SK-N-SH (cell line): ENCODE measurements around the gene UGT1A10. TPM values are rescaled to one million over a fixed set of nuclear protein-coding genes. Genes with fewer than 3 reads are reported as not detected.

Experiments
- CTCF ChIA-PET: fragments of 300-600, 350-600 bp; formaldehyde crosslinking; extraction: SDS; loops from one replicate; lab custom pipeline; 2021; lab: Yijun Ruan, JAX
- POLR2A ChIA-PET: fragments of 350-600 bp; sonication (Branson Sonifier 250); formaldehyde crosslinking; extraction: SDS; loops from one replicate; lab custom pipeline; 2020; ENCODE audit warnings: antibody characterized with exemption, inconsistent platforms; lab: Yijun Ruan, JAX
- DNase-seq: peaks from one replicate; pipeline ENCODE4 v3.0.0; 2012
- H2AFZ ChIP-seq: fragments of 200-600 bp; sonication (generic); 2 replicates; pipeline ENCODE4 v1.8.1; 2016; ENCODE audit warnings: antibody characterized with exemption, mild to moderate bottlenecking, low read depth
- H3F3A ChIP-seq: fragments of 200-600 bp; sonication (generic); replicated peaks from 2 replicates; pipeline ENCODE3; 2016; ENCODE audit warnings: antibody characterized with exemption, mild to moderate bottlenecking; ENCODE audit not compliant: insufficient read depth
- H3K27ac ChIP-seq, 2 experiments: fragments of 200-500 bp in 1 of 2; fragments of 200-600 bp in 1 of 2; sonication (Bioruptor generic) in 1 of 2; sonication (generic), shearing (Covaris generic) in 1 of 2; 2 replicates each; pipeline versions ENCODE4 v1.5.1 to v1.6.1; 2014 to 2016; ENCODE audit warnings: low read depth in 2 of 2, inconsistent platforms in 1 of 2, low read length in 1 of 2, mild to moderate bottlenecking in 1 of 2, mixed read lengths in 1 of 2
- H3K27me3 ChIP-seq: fragments of 200-600 bp; sonication (generic), shearing (Covaris generic); 2 replicates; pipeline ENCODE4 v1.6.1; 2016; ENCODE audit warnings: mixed run types; ENCODE audit not compliant: insufficient read depth
- H3K36me3 ChIP-seq, 2 experiments: fragments of 200-500 bp in 1 of 2; fragments of 200-600 bp in 1 of 2; sonication (Bioruptor generic) in 1 of 2; sonication (generic) in 1 of 2; replicated peaks in 1 of 2; 2 replicates each; pipeline versions ENCODE3 to v1.5.1; 2014 to 2016; ENCODE audit warnings: low read length in 1 of 2, mild to moderate bottlenecking in 1 of 2; ENCODE audit not compliant: insufficient read depth in 2 of 2, control insufficient read depth in 1 of 2
- H3K4me1 ChIP-seq, 2 experiments: fragments of 200-500 bp in 1 of 2; fragments of 200-600 bp in 1 of 2; sonication (Bioruptor generic) in 1 of 2; sonication (generic), shearing (Covaris generic) in 1 of 2; 2 replicates each; pipeline versions ENCODE4 v1.5.1 to v1.6.1; 2014 to 2016; ENCODE audit warnings: low read depth in 1 of 2, low read length in 1 of 2, mixed run types in 1 of 2; ENCODE audit not compliant: insufficient read depth in 2 of 2, control insufficient read depth in 1 of 2
- H3K4me2 ChIP-seq: fragments of 200-600 bp; sonication (generic), shearing (Covaris generic); 2 replicates; pipeline ENCODE4 v1.6.1; 2017; ENCODE audit warnings: mixed run types
- H3K4me3 ChIP-seq, 2 experiments: fragments of 200-500 bp in 1 of 2; fragments of 200-600 bp in 1 of 2; sonication (Bioruptor generic) in 1 of 2; sonication (generic), shearing (Covaris generic) in 1 of 2; 2 replicates each; pipeline versions ENCODE4 v1.5.1 to v1.8.1; 2014 to 2016; ENCODE audit warnings: low read depth in 2 of 2, inconsistent platforms in 1 of 2, low read length in 1 of 2, mild to moderate bottlenecking in 1 of 2, mixed read lengths in 1 of 2, moderate library complexity in 1 of 2
- H3K79me2 ChIP-seq: fragments of 200-600 bp; sonication (generic); 2 replicates; pipeline ENCODE4 v1.8.1; 2017; ENCODE audit warnings: mild to moderate bottlenecking; ENCODE audit not compliant: insufficient read depth
- H3K9ac ChIP-seq: fragments of 200-600 bp; sonication (generic); 2 replicates; pipeline ENCODE4 v1.6.1; 2017; ENCODE audit warnings: mixed run types
- H3K9me2 ChIP-seq: fragments of 200-600 bp; sonication (generic); 2 replicates; pipeline ENCODE4 v1.6.1; 2017; ENCODE audit warnings: mixed run types
- H3K9me3 ChIP-seq: fragments of 200-600 bp; sonication (generic); 2 replicates; pipeline ENCODE4 v1.6.1; 2017; ENCODE audit warnings: mixed run types, mild to moderate bottlenecking, moderate library complexity
- H4K20me1 ChIP-seq: fragments of 200-600 bp; sonication (generic); 2 replicates; pipeline ENCODE4 v1.6.1; 2017; ENCODE audit warnings: mild to moderate bottlenecking, mixed run types; ENCODE audit not compliant: insufficient read depth
- EP300 ChIP-seq, 2 experiments: IDR thresholded peaks; 2 replicates each; pipeline versions ENCODE4 v1.4.0 to v1.6.1; 2012; ENCODE audit warnings: borderline replicate concordance in 1 of 2, low read depth in 1 of 2, low read length in 1 of 2
- FOSL2 ChIP-seq: IDR thresholded peaks from 2 replicates; pipeline ENCODE4 v1.4.0; 2012; ENCODE audit warnings: low read depth, mild to moderate bottlenecking, moderate library complexity, borderline replicate concordance
- FOXM1 ChIP-seq: IDR thresholded peaks from 2 replicates; pipeline ENCODE4 v1.4.0; 2012; ENCODE audit warnings: low read depth, mild to moderate bottlenecking
- NRF1 ChIP-seq: IDR thresholded peaks from 2 replicates; pipeline ENCODE4 v1.6.1; 2012; ENCODE audit warnings: low read depth, mild to moderate bottlenecking, low read length
- RAD21 ChIP-seq: IDR thresholded peaks from 2 replicates; pipeline ENCODE4 v1.6.1; 2012; ENCODE audit warnings: mild to moderate bottlenecking, low read length
- RXRA ChIP-seq: IDR thresholded peaks from 2 replicates; pipeline ENCODE4 v1.4.0; 2012; ENCODE audit warnings: low read depth, mild to moderate bottlenecking, borderline replicate concordance
- SIN3A ChIP-seq: IDR thresholded peaks from 2 replicates; pipeline ENCODE4 v1.6.1; 2012; ENCODE audit warnings: low read depth, mild to moderate bottlenecking, low read length, moderate library complexity, borderline replicate concordance
- SMC3 ChIP-seq: IDR thresholded peaks from 2 replicates; pipeline ENCODE4 v1.6.1; 2012; ENCODE audit warnings: low read depth, low read length, improper control_type of control experiment
- TAF1 ChIP-seq: IDR thresholded peaks from 2 replicates; pipeline ENCODE4 v1.6.1; 2012; ENCODE audit warnings: low read depth, mild to moderate bottlenecking, low read length, moderate library complexity, borderline replicate concordance
- WGBS: methylation state at CpG from one replicate; pipeline ENCODE4 v1.1.6; 2017; ENCODE audit warnings: low lambda C conversion rate; 5-methylcytosine and 5-hydroxymethylcytosine counted together
- polyA plus RNA-seq, 3 experiments: library from polyadenylated mRNA; depleted of rRNA; stranded (reverse); fragments of >200 nt; gene quantifications; 2 replicates each; pipeline ENCODE4 v1.2.3, GENCODE V29; 2012
- TF ChIP-seq, protein P1 (sequence below): fragments of 200-600 bp; sonication (generic); IDR thresholded peaks from 2 replicates; pipeline ENCODE4 v1.6.1; 2017; ENCODE audit warnings: antibody characterized with exemption, mild to moderate bottlenecking, moderate library complexity
- TF ChIP-seq, protein P2 (sequence below): IDR thresholded peaks from 2 replicates; pipeline ENCODE4 v1.4.0; 2012; ENCODE audit warnings: low read depth, borderline replicate concordance
- TF ChIP-seq, protein P3 (sequence below): fragments of 150-350 bp; IDR thresholded peaks from 2 replicates; pipeline ENCODE4 v1.6.1; 2017; ENCODE audit warnings: antibody characterized with exemption, low read length, low read depth, borderline replicate concordance

Gene UGT1A10
- polyA plus RNA-seq, 1 of the 3 experiments (the other 2 are of a cell fraction) = not detected

- Histone ChIP-seq H3K9ac (no peak overlapping the region), H3K79me2 (no peaks in the 10 kb centered on the region), H3K36me3 (no peaks in the 10 kb centered on the region), H3K9me3 (no peaks in the 10 kb centered on the region), H2AFZ (no peak overlapping the region), H3K4me1 (no peaks in the 10 kb centered on the region), H3K4me2 (no peak overlapping the region), H3F3A (no peaks in the 10 kb centered on the region), H4K20me1 (no peaks in the 10 kb centered on the region), H3K27ac (no peak overlapping the region), H3K27me3 (no peaks in the 10 kb centered on the region; the same call in 1 of the 2 replicates), H3K4me3 (no peak overlapping the region), H3K9me2 (no peaks in the 10 kb centered on the region)
- CTCF ChIA-PET = no interaction called here
- TF ChIP-seq, protein P1, sequence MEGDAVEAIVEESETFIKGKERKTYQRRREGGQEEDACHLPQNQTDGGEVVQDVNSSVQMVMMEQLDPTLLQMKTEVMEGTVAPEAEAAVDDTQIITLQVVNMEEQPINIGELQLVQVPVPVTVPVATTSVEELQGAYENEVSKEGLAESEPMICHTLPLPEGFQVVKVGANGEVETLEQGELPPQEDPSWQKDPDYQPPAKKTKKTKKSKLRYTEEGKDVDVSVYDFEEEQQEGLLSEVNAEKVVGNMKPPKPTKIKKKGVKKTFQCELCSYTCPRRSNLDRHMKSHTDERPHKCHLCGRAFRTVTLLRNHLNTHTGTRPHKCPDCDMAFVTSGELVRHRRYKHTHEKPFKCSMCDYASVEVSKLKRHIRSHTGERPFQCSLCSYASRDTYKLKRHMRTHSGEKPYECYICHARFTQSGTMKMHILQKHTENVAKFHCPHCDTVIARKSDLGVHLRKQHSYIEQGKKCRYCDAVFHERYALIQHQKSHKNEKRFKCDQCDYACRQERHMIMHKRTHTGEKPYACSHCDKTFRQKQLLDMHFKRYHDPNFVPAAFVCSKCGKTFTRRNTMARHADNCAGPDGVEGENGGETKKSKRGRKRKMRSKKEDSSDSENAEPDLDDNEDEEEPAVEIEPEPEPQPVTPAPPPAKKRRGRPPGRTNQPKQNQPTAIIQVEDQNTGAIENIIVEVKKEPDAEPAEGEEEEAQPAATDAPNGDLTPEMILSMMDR = peak; percentile 29; the same call in 1 of the 2 replicates
- TF ChIP-seq RAD21 = peak; percentile 33
- TF ChIP-seq SMC3 = no peak
- TF ChIP-seq TAF1 = no peak
- DNase-seq = peak; percentile 32
- POLR2A ChIA-PET = no interaction called here
- WGBS = 51% methylated on average over 5 of the region's 5 CpGs
These were observed 136.3 kb downstream of the UGT1A10 start for GRCh38 chr2:233772583-233772982.

DNA sequence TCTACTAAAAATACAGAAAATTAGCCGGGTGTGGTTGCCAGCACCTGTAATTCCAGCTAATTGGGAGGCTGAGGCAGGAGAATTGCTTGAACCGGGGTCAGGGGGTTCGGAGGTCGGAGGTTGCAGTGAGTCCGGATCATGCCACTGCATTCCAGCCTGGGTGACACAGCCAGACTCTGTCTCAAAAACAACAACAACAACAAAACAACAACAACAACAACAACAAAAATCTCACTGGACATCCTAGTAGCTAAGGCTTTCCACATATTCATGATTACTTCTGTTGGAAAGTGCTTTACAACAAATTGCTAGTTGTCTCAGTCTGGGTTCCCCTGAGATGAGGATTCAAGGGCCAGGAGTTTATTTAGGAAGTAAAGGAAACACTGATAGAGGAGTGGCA lies 137.6 kb downstream of the UGT1A10 start:
- Histone ChIP-seq H3F3A (no peaks in the 10 kb centered on the region), H3K9me2 (no peaks in the 10 kb centered on the region), H3K4me2 (no peak overlapping the region), H3K27ac (no peak overlapping the region), H3K9ac (no peak overlapping the region), H3K79me2 (no peaks in the 10 kb centered on the region), H3K4me3 (no peak overlapping the region), H3K9me3 (no peaks in the 10 kb centered on the region), H2AFZ (no peak overlapping the region), H3K36me3 (no peaks in the 10 kb centered on the region), H3K4me1 (no peaks in the 10 kb centered on the region), H4K20me1 (no peaks in the 10 kb centered on the region), H3K27me3 (no peaks in the 10 kb centered on the region; the same call in 1 of the 2 replicates)
- 78% methylated on average over 5 of the region's 5 CpGs for WGBS
- DNase-seq = no peak
- ChIA-PET POLR2A (no interaction called here), CTCF (no interaction called here)
- TF ChIP-seq FOXM1 = no peak
- TF ChIP-seq RXRA = no peak
- TF ChIP-seq, protein P2, sequence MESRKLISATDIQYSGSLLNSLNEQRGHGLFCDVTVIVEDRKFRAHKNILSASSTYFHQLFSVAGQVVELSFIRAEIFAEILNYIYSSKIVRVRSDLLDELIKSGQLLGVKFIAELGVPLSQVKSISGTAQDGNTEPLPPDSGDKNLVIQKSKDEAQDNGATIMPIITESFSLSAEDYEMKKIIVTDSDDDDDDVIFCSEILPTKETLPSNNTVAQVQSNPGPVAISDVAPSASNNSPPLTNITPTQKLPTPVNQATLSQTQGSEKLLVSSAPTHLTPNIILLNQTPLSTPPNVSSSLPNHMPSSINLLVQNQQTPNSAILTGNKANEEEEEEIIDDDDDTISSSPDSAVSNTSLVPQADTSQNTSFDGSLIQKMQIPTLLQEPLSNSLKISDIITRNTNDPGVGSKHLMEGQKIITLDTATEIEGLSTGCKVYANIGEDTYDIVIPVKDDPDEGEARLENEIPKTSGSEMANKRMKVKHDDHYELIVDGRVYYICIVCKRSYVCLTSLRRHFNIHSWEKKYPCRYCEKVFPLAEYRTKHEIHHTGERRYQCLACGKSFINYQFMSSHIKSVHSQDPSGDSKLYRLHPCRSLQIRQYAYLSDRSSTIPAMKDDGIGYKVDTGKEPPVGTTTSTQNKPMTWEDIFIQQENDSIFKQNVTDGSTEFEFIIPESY = no peak
- no peak for TF ChIP-seq FOSL2
- no peak for TF ChIP-seq SIN3A
- no peak for TF ChIP-seq EP300 (IDR thresholded peaks at IDR 0.05; ENCODE audit: borderline replicate concordance in 1 of 2, low read depth in 1 of 2, low read length in 1 of 2)
- TF ChIP-seq, protein P3, sequence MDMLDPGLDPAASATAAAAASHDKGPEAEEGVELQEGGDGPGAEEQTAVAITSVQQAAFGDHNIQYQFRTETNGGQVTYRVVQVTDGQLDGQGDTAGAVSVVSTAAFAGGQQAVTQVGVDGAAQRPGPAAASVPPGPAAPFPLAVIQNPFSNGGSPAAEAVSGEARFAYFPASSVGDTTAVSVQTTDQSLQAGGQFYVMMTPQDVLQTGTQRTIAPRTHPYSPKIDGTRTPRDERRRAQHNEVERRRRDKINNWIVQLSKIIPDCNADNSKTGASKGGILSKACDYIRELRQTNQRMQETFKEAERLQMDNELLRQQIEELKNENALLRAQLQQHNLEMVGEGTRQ = no peak
- TF ChIP-seq NRF1 = no peak
- TF ChIP-seq RAD21 = no peak
